Thymus (tissue), 2 donors: ENCODE measurements around the gene MYO15A. TPM values are rescaled to one million over a fixed set of nuclear protein-coding genes. Genes with fewer than 3 reads are reported as not detected.

Experiments
- polyA plus RNA-seq: library from polyadenylated mRNA; stranded (reverse); fragments of 200-250 nt; gene quantifications from one replicate; pipeline ENCODE4 v1.2.3, GENCODE V29; 2013
- total RNA-seq: library from RNA; stranded (reverse); fragments of 120-200 nt; gene quantifications from one replicate; pipeline ENCODE4 v1.2.4, GENCODE V29; 2013
- donor health status: healthy.

The MYO15A gene
- total and polyA plus RNA-seq, 2 donors = 0.24 to 1.9 TPM

Other genes starting within 250 kb of the MYO15A start
- gene TOM1L2, start 136.4 kb upstream of the MYO15A start, total RNA-seq = 6.6 TPM
- gene TOM1L2, start 136.4 kb upstream of the MYO15A start, polyA plus RNA-seq = 17.5 TPM
- gene DRC3, start 135.9 kb upstream of the MYO15A start, total RNA-seq = 1.3 TPM
- gene DRC3, start 135.9 kb upstream of the MYO15A start, polyA plus RNA-seq = 3.3 TPM
- gene ATPAF2, start 69.6 kb upstream of the MYO15A start, total RNA-seq = 16.4 TPM
- 23.1 TPM for gene ATPAF2, start 69.6 kb upstream of the MYO15A start, polyA plus RNA-seq
- gene GID4, start 69.3 kb upstream of the MYO15A start, total RNA-seq = 4.9 TPM
- gene GID4, start 69.3 kb upstream of the MYO15A start, polyA plus RNA-seq = 6.0 TPM
- gene DRG2, start 20.8 kb upstream of the MYO15A start, total RNA-seq = 32.4 TPM
- gene DRG2, start 20.8 kb upstream of the MYO15A start, polyA plus RNA-seq = 46.4 TPM
- gene ALKBH5, start 75.1 kb downstream of the MYO15A start, total RNA-seq = 58.3 TPM
- 48.5 TPM for gene ALKBH5, start 75.1 kb downstream of the MYO15A start, polyA plus RNA-seq
- gene LLGL1, start 116.9 kb downstream of the MYO15A start, total RNA-seq = 8.0 TPM
- 8.3 TPM for gene LLGL1, start 116.9 kb downstream of the MYO15A start, polyA plus RNA-seq
- gene FLII, start 150.0 kb downstream of the MYO15A start, total RNA-seq = 112 TPM
- 195 TPM for gene FLII, start 150.0 kb downstream of the MYO15A start, polyA plus RNA-seq
- 5.4 TPM for gene MIEF2, start 151.9 kb downstream of the MYO15A start, total RNA-seq
- gene MIEF2, start 151.9 kb downstream of the MYO15A start, polyA plus RNA-seq = 8.5 TPM
- 22.6 TPM for gene TOP3A, start 206.2 kb downstream of the MYO15A start, total RNA-seq
- 23.5 TPM for gene TOP3A, start 206.2 kb downstream of the MYO15A start, polyA plus RNA-seq
- gene SMCR8, start 206.5 kb downstream of the MYO15A start, total RNA-seq = 7.8 TPM
- gene SMCR8, start 206.5 kb downstream of the MYO15A start, polyA plus RNA-seq = 7.3 TPM